ENCODE measurements around the gene TMX2.
A peak's percentile ranks its signal among the peaks of the same experiment; 100 is the strongest.

TMX2 gene

DNA sequence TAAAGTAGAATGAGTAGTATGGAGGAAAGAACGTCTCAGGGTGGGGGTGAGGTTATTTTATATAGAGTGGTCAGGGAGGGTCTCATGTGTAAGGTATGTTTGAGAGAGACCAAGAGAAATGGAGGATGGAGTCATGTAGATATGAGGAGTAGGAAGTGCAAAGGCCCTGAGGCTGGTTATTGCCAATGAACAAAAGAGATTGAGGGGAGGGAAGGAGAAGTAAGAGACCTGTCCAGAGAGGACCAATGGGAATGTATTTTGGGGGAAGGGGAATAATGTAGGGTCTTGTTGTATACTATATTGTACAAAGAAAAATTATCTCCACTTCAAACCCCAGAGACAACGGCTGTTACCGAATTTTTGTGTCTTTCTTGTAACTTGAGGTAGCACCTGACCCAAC is 59.0 kb downstream of the TMX2 start:
- DNase-seq = no peak

DNA sequence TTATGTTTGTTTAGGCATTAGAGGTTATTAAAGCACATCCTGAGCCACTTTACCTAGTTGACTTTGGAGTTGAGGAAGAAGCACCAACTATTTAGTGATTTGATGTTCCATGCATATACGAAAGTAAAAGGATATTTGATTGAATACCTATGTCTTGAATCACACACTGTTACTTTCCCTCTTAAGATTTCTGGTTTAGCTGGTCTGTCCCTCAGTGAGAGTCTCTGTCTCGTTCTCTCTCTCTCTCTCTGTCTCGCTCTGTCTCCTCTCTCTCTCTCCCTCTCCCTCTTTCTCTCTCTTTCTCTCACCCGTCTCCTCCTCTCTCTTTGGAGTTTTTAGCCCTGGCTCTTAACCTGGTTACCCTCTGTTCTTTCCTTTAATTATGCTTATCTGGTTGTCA is 60.2 kb downstream of the TMX2 start:
- no peak for DNase-seq

DNA sequence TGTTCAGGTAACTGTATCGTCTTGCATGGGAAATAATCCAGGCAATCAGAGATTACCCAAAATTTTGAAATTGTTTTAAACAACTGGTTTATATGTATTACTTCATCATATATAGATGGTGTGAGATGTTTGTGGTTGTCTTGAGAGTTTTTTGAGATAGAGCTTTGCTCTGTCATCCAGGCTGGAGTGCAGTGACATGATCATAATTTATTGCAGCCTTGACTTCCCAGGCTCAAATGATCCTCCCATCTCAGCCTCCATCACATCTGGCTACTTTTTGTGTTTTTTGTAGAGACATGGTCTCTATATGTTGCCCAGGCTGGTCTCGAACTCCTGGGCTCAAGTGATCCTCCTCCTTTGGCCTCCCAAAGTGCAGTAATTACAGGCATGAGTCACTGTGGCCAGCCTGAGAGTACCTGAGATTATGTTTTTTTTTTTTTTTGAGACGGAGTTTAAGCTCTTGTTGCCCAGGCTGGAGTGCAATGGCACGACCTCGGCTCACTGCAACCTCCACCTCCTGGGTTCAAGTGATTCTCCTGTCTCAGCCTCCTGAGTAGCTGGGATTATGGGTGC is 60.7 kb downstream of the TMX2 start:
- no peak for DNase-seq

DNA sequence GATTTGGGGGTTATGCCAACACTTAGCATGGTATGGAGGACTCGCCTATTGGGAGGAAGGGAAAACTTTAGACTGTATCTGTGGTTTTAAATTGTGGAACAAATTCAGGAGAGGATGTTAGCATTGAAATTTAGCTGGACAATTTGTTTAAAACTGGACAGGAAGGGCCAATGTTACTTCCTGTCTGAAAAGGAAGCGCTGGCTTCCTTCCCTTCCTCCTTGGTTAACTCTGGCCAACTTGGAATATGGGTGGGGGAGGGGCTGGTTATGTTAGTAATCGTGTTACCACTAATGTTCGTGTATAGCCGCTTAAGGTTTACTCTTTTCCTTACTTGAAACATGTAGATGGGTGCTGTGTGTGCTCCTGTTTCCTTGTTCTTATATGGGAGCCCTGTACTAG is 63.1 kb downstream of the TMX2 start:
- DNase-seq = no peak

DNA sequence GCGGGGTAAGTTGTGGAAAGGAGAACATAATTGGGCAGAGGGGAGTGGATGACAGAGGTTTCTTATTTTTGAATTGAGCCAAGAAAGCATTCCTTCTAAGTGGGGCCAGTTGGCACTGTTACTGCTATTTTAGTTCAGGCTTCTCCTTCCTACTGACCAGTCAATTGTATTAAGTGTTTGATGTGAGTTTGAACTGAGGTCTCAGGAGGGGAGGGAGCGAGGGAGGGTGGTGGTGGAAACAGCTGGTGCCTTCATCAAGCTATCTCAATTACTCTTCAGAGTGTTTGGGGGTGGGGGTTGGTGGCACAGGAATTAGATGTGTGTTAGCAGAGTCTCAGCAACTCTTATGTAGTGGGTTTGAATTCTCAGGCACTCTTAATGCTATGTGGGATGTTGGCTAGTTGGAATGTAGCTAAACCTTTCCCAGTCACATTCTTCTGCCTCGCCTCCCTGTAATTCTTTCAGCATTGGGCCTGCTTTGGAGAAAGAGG is 63.7 kb downstream of the TMX2 start:
- DNase-seq = no peak

DNA sequence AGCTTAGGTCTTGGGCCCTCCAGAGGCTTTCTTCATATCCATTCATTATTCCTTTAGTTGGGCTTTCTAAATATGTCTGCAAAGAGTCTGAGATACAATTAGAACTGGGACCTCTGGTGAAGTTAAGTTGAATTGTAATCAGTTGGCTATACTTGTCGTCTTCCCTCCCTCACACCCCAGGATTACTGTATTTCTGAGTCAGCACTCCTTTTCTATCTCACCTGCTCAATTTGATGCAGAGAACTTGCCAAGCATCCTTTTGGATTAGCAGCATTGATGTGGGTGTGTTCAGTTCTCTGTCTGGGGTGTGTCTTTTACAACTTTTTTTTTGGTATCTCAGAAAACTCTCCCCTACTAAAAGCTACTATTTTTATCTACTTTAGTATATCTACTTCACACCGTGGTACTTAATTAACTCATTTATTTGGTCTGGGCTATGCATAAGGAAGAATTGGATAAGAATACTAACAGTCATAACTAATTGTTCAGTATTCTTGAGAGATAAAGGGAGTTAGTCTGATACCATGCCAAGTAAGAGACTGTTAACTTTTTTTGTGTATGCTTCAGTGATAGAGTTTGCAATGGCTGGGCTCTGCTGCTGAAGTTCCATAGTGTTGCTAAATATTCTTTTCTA is 64.3 kb downstream of the TMX2 start:
- DNase-seq = no peak

DNA sequence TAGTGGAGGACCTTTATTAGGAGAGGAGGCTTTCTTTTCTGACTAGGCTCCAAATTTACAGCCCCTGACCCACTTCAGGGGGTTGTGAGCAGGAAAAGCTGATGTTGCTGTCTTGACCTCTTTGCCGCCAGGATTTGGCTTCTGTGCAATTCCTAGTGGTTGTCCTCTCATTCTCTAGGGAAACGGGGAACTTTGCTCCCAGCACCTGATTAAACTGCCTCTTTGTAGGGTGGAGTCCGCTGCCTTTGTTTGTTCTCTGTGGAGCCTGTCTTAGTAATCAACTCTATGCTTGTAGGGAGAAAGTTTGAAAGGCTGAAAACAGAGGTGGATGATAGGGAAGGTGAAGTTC is 65.5 kb downstream of the TMX2 start:
- DNase-seq = no peak

DNA sequence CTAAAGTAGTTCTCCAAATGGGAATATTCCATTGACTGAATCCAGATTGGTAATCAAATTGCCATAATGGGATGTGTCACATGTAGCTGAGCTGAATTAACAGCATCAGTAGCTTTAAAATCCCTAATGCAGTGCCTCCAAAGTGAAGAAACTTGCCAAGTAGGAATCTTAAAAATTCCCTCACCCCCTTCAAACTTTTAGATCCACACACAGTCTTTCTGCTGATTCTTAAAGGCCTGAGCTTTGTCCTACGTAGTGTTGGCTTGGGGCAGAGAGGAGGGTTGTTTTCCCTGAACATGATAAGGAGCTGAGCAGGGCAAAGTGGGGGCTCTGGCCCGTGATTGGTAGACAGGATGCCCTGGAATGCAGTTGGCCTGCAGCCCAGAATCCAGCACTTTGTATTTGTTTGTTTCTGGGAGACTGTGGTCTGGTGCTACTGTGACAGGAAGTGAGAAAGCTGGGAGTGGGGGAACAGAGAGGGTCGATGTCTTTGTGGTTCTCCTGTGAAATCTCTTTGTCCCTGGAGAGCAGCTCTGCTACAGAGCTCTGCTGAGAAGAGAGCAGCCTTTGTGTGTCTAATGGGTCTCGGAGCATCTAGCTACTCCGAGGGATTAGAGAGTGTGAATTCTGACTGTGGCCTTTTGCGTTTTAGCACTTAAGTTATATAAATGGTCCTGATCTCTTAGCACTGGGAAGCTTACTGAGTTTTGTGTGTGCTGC is 66.1 kb downstream of the TMX2 start:
- no peak for DNase-seq

DNA sequence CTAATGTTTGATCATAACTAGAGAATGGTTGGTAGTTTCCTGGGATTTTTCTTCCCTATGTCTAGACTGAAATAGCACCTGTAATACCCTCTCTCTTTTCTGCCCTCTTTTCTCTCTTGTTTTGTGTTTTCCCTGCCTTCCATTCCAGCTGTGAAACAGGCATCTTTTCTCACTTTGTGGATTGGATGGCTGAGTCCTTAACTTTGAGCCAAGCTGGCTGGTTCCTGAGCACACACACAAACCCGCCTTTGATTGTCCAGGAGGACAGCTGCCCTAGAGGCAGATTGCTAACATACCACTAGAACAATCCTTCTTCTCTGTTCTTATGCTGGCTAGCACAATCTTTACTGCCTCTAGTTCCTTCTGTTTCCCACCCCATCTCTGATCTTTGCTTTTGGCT is 66.9 kb downstream of the TMX2 start:
- DNase-seq = no peak

DNA sequence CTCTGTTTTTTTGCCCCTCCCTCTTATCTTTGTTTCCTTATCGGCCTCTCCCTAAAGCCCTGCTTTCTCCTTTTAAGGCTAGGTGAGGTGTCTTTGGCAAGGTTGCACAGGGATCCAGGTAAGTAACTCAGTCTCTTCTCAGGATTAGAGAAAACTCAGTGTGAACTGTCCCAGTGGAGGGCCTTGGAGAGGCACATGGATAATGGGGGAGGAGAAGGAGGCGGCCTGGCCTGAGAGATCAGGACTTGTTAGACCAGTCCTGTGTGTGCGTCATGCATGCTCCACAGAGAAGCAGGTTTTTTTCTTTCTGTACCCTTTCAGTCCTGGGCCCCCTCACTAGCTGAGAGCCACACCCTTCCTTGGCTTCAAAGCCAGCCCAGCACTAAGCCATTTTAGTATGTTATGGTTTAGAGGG is 69.1 kb downstream of the TMX2 start:
- DNase-seq = no peak

DNA sequence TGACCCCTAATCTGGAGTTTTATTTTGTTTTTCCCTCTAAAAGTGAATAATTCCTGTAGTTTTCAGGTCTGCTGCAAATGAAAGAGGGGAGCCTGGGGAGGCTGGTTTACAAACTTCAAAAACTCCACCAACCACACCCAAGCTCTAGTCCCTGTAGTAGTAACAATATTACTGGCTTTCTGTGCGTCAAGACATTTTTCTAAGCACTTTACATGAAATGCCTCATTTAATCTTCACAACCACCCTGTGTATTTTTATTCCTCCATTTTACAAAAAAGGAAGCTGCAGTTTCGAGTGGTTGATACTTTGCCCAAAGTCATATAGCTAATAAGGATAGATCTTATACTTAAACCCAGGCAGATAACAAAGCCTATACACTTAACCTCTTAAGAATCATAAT is 72.7 kb downstream of the TMX2 start:
- no peak for DNase-seq

DNA sequence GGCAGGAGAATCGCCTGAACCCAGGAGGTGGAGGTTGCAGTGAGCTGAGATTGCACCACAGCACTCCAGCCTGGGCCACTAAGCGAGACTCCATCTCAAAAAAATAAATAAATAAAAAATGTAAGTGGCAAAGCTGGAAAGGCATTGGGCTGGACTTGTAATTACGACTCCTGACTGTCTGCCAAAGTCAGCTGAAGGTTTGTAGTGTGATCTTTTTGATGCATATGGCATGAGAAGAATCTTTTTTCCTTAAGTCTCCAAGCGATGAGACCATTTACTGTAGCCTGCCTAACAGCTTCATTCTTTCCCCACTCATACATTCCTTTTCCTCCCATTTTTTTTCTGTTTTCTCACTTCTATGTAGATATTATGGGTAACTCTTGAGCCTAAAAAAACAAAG is 74.0 kb downstream of the TMX2 start:
- no peak for DNase-seq

DNA sequence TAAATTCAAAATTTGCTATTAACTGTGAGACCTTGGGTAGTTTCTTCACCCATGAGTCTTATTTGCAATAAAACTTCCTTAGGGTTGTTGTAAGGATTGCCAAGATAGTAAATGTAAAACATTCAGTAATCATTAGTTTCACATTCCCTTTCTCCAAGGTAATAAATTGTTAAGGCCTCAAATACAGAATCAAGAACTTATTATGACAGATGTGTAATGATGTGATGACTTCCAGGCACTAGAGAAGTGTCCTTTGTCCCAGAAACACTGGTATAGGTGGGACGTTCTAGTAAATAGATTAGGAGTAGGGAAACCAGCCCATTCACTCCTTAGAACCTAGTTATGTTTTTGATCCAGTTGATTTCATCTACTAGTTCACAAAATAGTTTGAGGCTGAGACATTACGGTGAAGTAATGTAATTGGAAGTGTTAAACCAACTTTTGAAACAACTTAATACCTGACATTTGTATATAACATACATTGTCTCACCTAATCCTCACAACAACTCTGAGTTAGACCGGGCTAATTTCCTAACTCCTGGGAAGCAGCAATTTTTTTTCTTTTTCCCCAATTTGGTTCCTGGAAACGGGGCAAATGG is 74.7 kb downstream of the TMX2 start:
- no peak for DNase-seq

DNA sequence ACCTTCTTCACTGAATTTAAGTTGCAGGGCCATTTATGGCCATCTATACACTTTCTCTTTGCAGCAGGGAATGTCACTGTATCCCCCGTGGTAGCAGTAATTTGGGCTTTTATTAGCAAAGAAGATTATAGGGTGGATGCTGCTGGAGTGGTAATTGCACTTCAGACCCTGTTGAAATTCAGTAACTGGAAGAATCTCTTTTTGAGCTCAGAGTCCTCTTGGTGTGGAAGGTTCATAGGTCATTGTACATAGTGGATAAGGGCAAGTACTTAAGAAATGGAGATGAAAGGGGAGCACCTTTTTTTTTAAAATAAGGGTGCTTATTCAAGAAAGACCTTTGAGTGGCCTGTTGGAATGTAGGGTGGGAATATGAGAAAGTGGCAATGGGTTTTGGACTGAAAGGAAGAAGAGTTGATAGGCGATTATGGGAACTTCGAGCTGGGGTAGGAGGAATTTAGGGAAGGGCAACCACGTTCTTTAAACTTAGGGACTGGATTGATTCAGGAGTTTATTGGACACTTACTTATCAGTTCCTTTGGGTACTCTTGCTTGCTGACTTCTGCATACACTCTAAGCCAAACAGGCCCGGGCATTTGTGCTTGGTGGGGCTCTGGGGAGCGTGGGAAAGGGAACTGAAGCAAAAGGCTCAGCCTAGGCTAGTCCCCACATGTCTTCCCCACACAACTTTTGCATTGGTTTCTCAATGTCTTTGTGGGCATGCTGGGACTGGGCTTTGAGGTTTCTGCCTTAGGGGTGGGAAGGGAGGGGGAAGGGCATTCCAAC is 75.7 kb downstream of the TMX2 start:
- DNase-seq = peak; percentile 4 to 15

DNA sequence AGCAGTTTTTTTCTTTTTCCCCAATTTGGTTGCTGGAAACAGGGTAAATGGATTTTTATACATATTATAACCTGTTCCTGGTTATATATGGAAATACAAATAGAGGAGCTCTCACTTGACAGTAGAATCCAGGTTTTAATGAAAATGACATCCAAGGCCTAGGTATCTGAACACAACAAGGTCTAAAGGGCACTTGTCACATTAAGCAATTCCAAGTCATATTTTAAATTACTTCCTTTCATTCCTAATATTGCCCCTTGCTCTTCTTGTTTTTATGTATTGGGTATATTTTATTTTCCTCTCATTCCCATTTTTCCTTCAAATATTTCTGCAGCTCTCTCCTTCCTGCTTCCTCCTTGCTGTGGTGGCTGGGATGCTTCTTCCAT is 76.3 kb downstream of the TMX2 start:
- no peak for DNase-seq

All from CD4-positive, alpha-beta T cell treated with Interleukin-4 for 1 hour (primary cell).